Measurements from ENCODE around the gene PDCD1LG2. TPM values are rescaled to one million over a fixed set of nuclear protein-coding genes. Genes with fewer than 3 reads are reported as not detected.

PDCD1LG2 gene
- total RNA-seq, 2 donors from 2014 or later = 0.31 to 1.1 TPM

- ATAC-seq (no peak), DNase-seq (peak in 1 of 2 donors; percentile 13)
- intact Hi-C loops (cut with DNase I, micrococcal nuclease) = no loop called here
Observed at GRCh38 chr9:5582835-5583195, 72.5 kb downstream of the PDCD1LG2 start.

GRCh38 chr9:5586391-5586802 is 76.1 kb downstream of the PDCD1LG2 start:
- DNase-seq (no peak), ATAC-seq (no peak)
- intact Hi-C loops (cut with DNase I, micrococcal nuclease) = no loop called here

GRCh38 chr9:5587024-5587423 is 76.7 kb downstream of the PDCD1LG2 start:
- ATAC-seq (no peak), DNase-seq (no peak)
- intact Hi-C loops (cut with DNase I, micrococcal nuclease) = no loop called here

GRCh38 chr9:5592231-5592630 is 81.9 kb downstream of the PDCD1LG2 start:
- intact Hi-C loops (cut with DNase I, micrococcal nuclease) = loop anchor here in 1 of 2 donors (10.0 kb wide), 2 partner anchors 137 to 407 kb away; partner anchors contain the start of genes CD274 and INSL6
- DNase-seq = no peak
- no peak for ATAC-seq

- no peak for DNase-seq
- ATAC-seq = no peak
- intact Hi-C loops (cut with DNase I, micrococcal nuclease) = loop anchor here in 1 of 2 donors (10.0 kb wide), 2 partner anchors 138 to 408 kb away; partner anchors contain the start of genes CD274 and INSL6
Observed at GRCh38 chr9:5592904-5593303, 82.6 kb downstream of the PDCD1LG2 start.

- no peak for DNase-seq
- ATAC-seq = no peak
- intact Hi-C loops (cut with DNase I, micrococcal nuclease) = loop anchor here in 1 of 2 donors (10.0 kb wide), 2 partner anchors 139 to 409 kb away; partner anchors contain the start of genes CD274 and INSL6
Observed at GRCh38 chr9:5593904-5594303, 83.6 kb downstream of the PDCD1LG2 start.

- ATAC-seq = no peak
- DNase-seq = no peak
- intact Hi-C loops (cut with DNase I, micrococcal nuclease) = loop anchor here in 1 of 2 donors (10.0 kb wide), 2 partner anchors 141 to 411 kb away; partner anchors contain the start of genes CD274 and INSL6
Observed at GRCh38 chr9:5596173-5596572, 85.8 kb downstream of the PDCD1LG2 start.

GRCh38 chr9:5608298-5609225 is 98.2 kb downstream of the PDCD1LG2 start:
- intact Hi-C loops (cut with DNase I, micrococcal nuclease) = no loop called here
- DNase-seq (no peak), ATAC-seq (peak; percentile 76)

- intact Hi-C loops (cut with DNase I, micrococcal nuclease) = no loop called here
- ATAC-seq (no peak), DNase-seq (no peak)
Observed at GRCh38 chr9:5609226-5609596, 98.9 kb downstream of the PDCD1LG2 start.

GRCh38 chr9:5610491-5610890 is 100.2 kb downstream of the PDCD1LG2 start:
- intact Hi-C loops (cut with DNase I, micrococcal nuclease) = no loop called here
- DNase-seq = no peak
- no peak for ATAC-seq

- DNase-seq (no peak), ATAC-seq (no peak)
- intact Hi-C loops (cut with DNase I, micrococcal nuclease) = no loop called here
Observed at GRCh38 chr9:5611321-5612184, 101.2 kb downstream of the PDCD1LG2 start.

GRCh38 chr9:5612185-5612530 is 101.8 kb downstream of the PDCD1LG2 start:
- no peak for DNase-seq
- intact Hi-C loops (cut with DNase I, micrococcal nuclease) = no loop called here
- ATAC-seq = no peak

- DNase-seq (no peak), ATAC-seq (no peak)
- intact Hi-C loops (cut with DNase I, micrococcal nuclease) = no loop called here
Observed at GRCh38 chr9:5614192-5614591, 103.9 kb downstream of the PDCD1LG2 start.

GRCh38 chr9:5614985-5615384 is 104.7 kb downstream of the PDCD1LG2 start:
- no peak for ATAC-seq
- intact Hi-C loops (cut with DNase I, micrococcal nuclease) = no loop called here
- no peak for DNase-seq

- intact Hi-C loops (cut with DNase I, micrococcal nuclease) = no loop called here
- DNase-seq (no peak), ATAC-seq (no peak)
Observed at GRCh38 chr9:5617749-5618148, 107.4 kb downstream of the PDCD1LG2 start.

- DNase-seq (no peak), ATAC-seq (no peak)
- intact Hi-C loops (cut with DNase I, micrococcal nuclease) = no loop called here
Observed at GRCh38 chr9:5620494-5620893, 110.2 kb downstream of the PDCD1LG2 start.

All from left colon (tissue), 2 donors.